H7 (cell line): Measurements from ENCODE around the gene TP63. TPM values are rescaled to one million over a fixed set of nuclear protein-coding genes. Genes with fewer than 3 reads are reported as not detected.
"Not testable (repeated sequence)": the region's sequence is repeated elsewhere in the genome, so short reads cannot be mapped to it uniquely, and the experiment has no call there.

Source experiments
- DNase-seq: peaks from one replicate; pipeline ENCODE4 v3.0.0; 2012
- H3K27me3 ChIP-seq: 2 replicates; pipeline ENCODE4 v1.6.0; 2011; ENCODE audit warnings: mild to moderate bottlenecking, low read length; ENCODE audit not compliant: control insufficient read depth, insufficient read depth
- H3K36me3 ChIP-seq: replicated peaks from 2 replicates; pipeline ENCODE4 v1.5.1; 2011; ENCODE audit warnings: low read length; ENCODE audit not compliant: control insufficient read depth, insufficient read depth
- H3K4me3 ChIP-seq: 2 replicates; pipeline ENCODE4 v1.5.1; 2011; ENCODE audit warnings: low read depth, mild to moderate bottlenecking, control low read depth, low read length, moderate library complexity; ENCODE audit not compliant: insufficient read depth
- total RNA-seq: library from RNA; depleted of rRNA; stranded (reverse); fragments of >200 nt; shearing (Covaris generic); gene quantifications from 2 replicates; pipeline ENCODE4 v1.2.3, GENCODE V29; 2014; rRNA removed

Gene TP63
- total RNA-seq: not detected in 2 replicates

GRCh38 chr3:189631373-189631408, at the start of gene TP63:
Gene TP63, plus strand, starts transcription at chr3:189631389. Its CDS starts 127 bp downstream, at chr3:189631516.
- Histone ChIP-seq H3K36me3 (no peaks in the 10 kb centered on the region), H3K4me3 (no peak within 1 kb of the TSS), H3K27me3 (no peaks in the 10 kb centered on the region)
- no peak for DNase-seq

- no peak for DNase-seq
- Histone ChIP-seq H3K27me3 (no peaks in the 10 kb centered on the region), H3K36me3 (no peaks in the 10 kb centered on the region), H3K4me3 (no peak overlapping the region)
Observed at GRCh38 chr3:189582179-189582578, 49.0 kb upstream of the TP63 start.

GRCh38 chr3:189584645-189585044, 46.5 kb upstream of the TP63 start:
- H3K4me3 ChIP-seq: no peak overlapping the region
- H3K36me3 ChIP-seq: no peaks in the 10 kb centered on the region
- no peaks in the 10 kb centered on the region for H3K27me3 ChIP-seq

GRCh38 chr3:189586941-189587663, 44.1 kb upstream of the TP63 start:
- no peaks in the 10 kb centered on the region for H3K36me3 ChIP-seq
- DNase-seq: no peak
- H3K27me3 ChIP-seq: no peaks in the 10 kb centered on the region
- no peak overlapping the region for H3K4me3 ChIP-seq

More at GRCh38 chr3:189584645-189585044, 46.5 kb upstream of the TP63 start:
- no peak for DNase-seq

- no peaks in the 10 kb centered on the region for H3K27me3 ChIP-seq
- no peak overlapping the region for H3K4me3 ChIP-seq
- no peak for DNase-seq
Observed at GRCh38 chr3:189587664-189588040, 43.5 kb upstream of the TP63 start.

GRCh38 chr3:189588070-189588469, 43.1 kb upstream of the TP63 start:
- Histone ChIP-seq H3K4me3 (no peak overlapping the region), H3K36me3 (no peaks in the 10 kb centered on the region), H3K27me3 (no peaks in the 10 kb centered on the region)
- no peak for DNase-seq

More at GRCh38 chr3:189587664-189588040, 43.5 kb upstream of the TP63 start:
- no peaks in the 10 kb centered on the region for H3K36me3 ChIP-seq

GRCh38 chr3:189588475-189589178, 42.6 kb upstream of the TP63 start:
- no peaks in the 10 kb centered on the region for H3K27me3 ChIP-seq
- no peak overlapping the region for H3K4me3 ChIP-seq
- DNase-seq: no peak
- H3K36me3 ChIP-seq: no peaks in the 10 kb centered on the region

- no peak for DNase-seq
- no peaks in the 10 kb centered on the region for H3K36me3 ChIP-seq
- no peaks in the 10 kb centered on the region for H3K27me3 ChIP-seq
- H3K4me3 ChIP-seq: no peak overlapping the region
Observed at GRCh38 chr3:189589179-189589569, 42.0 kb upstream of the TP63 start.

- no peak overlapping the region for H3K4me3 ChIP-seq
- no peaks in the 10 kb centered on the region for H3K27me3 ChIP-seq
- no peak for DNase-seq
- H3K36me3 ChIP-seq: no peaks in the 10 kb centered on the region
Observed at GRCh38 chr3:189590223-189590622, 41.0 kb upstream of the TP63 start.

- no peaks in the 10 kb centered on the region for H3K36me3 ChIP-seq
- H3K4me3 ChIP-seq: no peak overlapping the region
- no peak for DNase-seq
- H3K27me3 ChIP-seq: no peaks in the 10 kb centered on the region
Observed at GRCh38 chr3:189593581-189593980, 37.6 kb upstream of the TP63 start.

GRCh38 chr3:189596078-189596979, 34.9 kb upstream of the TP63 start:
- not testable (repeated sequence) for DNase-seq

GRCh38 chr3:189597918-189598317, 33.3 kb upstream of the TP63 start:
- DNase-seq: no peak
- no peaks in the 10 kb centered on the region for H3K36me3 ChIP-seq
- no peaks in the 10 kb centered on the region for H3K27me3 ChIP-seq
- H3K4me3 ChIP-seq: no peak overlapping the region

More at GRCh38 chr3:189596078-189596979, 34.9 kb upstream of the TP63 start:
- not testable (repeated sequence) for H3K36me3 ChIP-seq, H3K4me3 ChIP-seq, H3K27me3 ChIP-seq

GRCh38 chr3:189598530-189599225, 32.5 kb upstream of the TP63 start:
- H3K4me3 ChIP-seq: no peak overlapping the region
- no peak for DNase-seq
- H3K27me3 ChIP-seq: no peaks in the 10 kb centered on the region
- no peaks in the 10 kb centered on the region for H3K36me3 ChIP-seq

- no peak for DNase-seq
- no peak overlapping the region for H3K4me3 ChIP-seq
- H3K36me3 ChIP-seq: no peaks in the 10 kb centered on the region
- H3K27me3 ChIP-seq: no peaks in the 10 kb centered on the region
Observed at GRCh38 chr3:189602471-189602870, 28.7 kb upstream of the TP63 start.
